PC-9 (cell line): ENCODE results near the gene TRAPPC6A. TPM values are rescaled to one million over a fixed set of nuclear protein-coding genes. Genes with fewer than 3 reads are reported as not detected.

ENCODE experiments used
- BruUV-seq: library from RNA; stranded (reverse); fragments of 400-500 nt; replicated peaks from 2 replicates; lab custom pipeline; 2021; lab: Mats Ljungman, UMichigan
- CTCF ChIA-PET: fragments of 300-600 bp; sonication (Branson Sonifier 250); formaldehyde crosslinking; loops from one replicate; lab custom pipeline; 2022; ENCODE audit warnings: antibody characterized with exemption; lab: Charles Lee
- POLR2A ChIA-PET: fragments of 300-600 bp; sonication (Branson Sonifier 250); formaldehyde crosslinking; loops from one replicate; lab custom pipeline; 2022; ENCODE audit warnings: antibody characterized with exemption; ENCODE audit not compliant: unreplicated experiment; lab: Charles Lee
- DNase-seq, 2 experiments: peaks; one replicate each; pipeline versions ENCODE4 v3.0.0 to v3.0.0-alpha.2; 2015 to 2022; ENCODE audit warnings: mixed read lengths in 1 of 2
- H2AFZ ChIP-seq: fragments of 200-600 bp; sonication (generic); 2 replicates; pipeline ENCODE4 v1.8.1; 2017; ENCODE audit warnings: antibody characterized with exemption
- H3F3A ChIP-seq: fragments of 200-600 bp; sonication (generic); 2 replicates; pipeline ENCODE4 v1.8.1; 2017; ENCODE audit warnings: antibody characterized with exemption, mild to moderate bottlenecking, low read depth; ENCODE audit not compliant: insufficient read depth
- H3K27ac ChIP-seq: fragments of 200-600 bp; sonication (generic); 2 replicates; pipeline ENCODE4 v1.6.1; 2016; ENCODE audit warnings: mixed run types
- H3K27me3 ChIP-seq: fragments of 200-600 bp; sonication (generic); 2 replicates; pipeline ENCODE4 v1.6.1; 2016; ENCODE audit warnings: low read depth, mixed run types; ENCODE audit not compliant: insufficient read depth
- H3K36me3 ChIP-seq: fragments of 200-600 bp; sonication (generic); 2 replicates; pipeline ENCODE4 v1.6.1; 2016; ENCODE audit warnings: low read depth, mixed run types
- H3K4me1 ChIP-seq: fragments of 200-600 bp; sonication (generic); replicated peaks from 2 replicates; pipeline ENCODE4 v1.6.1; 2016; ENCODE audit warnings: mixed run types; ENCODE audit not compliant: insufficient read depth
- H3K4me2 ChIP-seq: fragments of 200-600 bp; sonication (generic); 2 replicates; pipeline ENCODE4 v1.6.1; 2017; ENCODE audit warnings: mixed run types
- H3K4me3 ChIP-seq: fragments of 200-600 bp; sonication (generic); 2 replicates; pipeline ENCODE4 v1.6.1; 2016; ENCODE audit warnings: mixed run types
- H3K79me2 ChIP-seq: fragments of 200-600 bp; sonication (generic); 2 replicates; pipeline ENCODE4 v1.6.1; 2017; ENCODE audit warnings: low read depth, mixed run types
- H3K9me2 ChIP-seq: fragments of 200-600 bp; sonication (generic); 2 replicates; pipeline ENCODE4 v1.8.1; 2017; ENCODE audit warnings: mild to moderate bottlenecking; ENCODE audit not compliant: insufficient read depth
- H3K9me3 ChIP-seq: fragments of 200-600 bp; sonication (generic); 2 replicates; pipeline ENCODE4 v1.8.1; 2016; ENCODE audit warnings: low read depth; ENCODE audit not compliant: insufficient read depth
- H4K20me1 ChIP-seq: fragments of 200-600 bp; sonication (generic); 2 replicates; pipeline ENCODE4 v1.8.1; 2017; ENCODE audit not compliant: insufficient read depth
- EZH2 ChIP-seq: fragments of 200-600 bp; sonication (generic); IDR thresholded peaks from 2 replicates; pipeline ENCODE4 v1.8.0; 2017; ENCODE audit warnings: antibody characterized with exemption, low read depth
- intact Hi-C: fragments of 100-400 bp; cut with micrococcal nuclease; formaldehyde crosslinking; loops from one replicate; pipeline ENCODE4 v1.10.0; 2022; ENCODE audit not compliant: unreplicated experiment
- total RNA-seq: library from RNA; stranded (reverse); gene quantifications from 2 replicates; pipeline ENCODE4 v1.2.3, GENCODE V29; 2021
- TF ChIP-seq, protein P1 (sequence below): fragments of 200-600 bp; sonication (generic); conservative IDR thresholded peaks from 2 replicates; pipeline ENCODE4 v1.6.1; 2017; ENCODE audit warnings: mixed run types, antibody characterized with exemption, mild to moderate bottlenecking, moderate library complexity

Gene TRAPPC6A
- total RNA-seq, 1 experiment from 2014 or later, result 61.6 TPM

- Histone ChIP-seq H3F3A (peaks cover 9% of the 10 kb centered on the region; the same call in 1 of the 2 replicates), H2AFZ (no peak overlapping the region), H3K4me1 (0 out of 2 replicates have a peak, but pooled peaks cover 9% of the 10 kb centered on the region), H3K4me2 (no peak overlapping the region), H4K20me1 (no peaks in the 10 kb centered on the region), H3K4me3 (no peak overlapping the region), H3K9me3 (no peaks in the 10 kb centered on the region), H3K9me2 (no peaks in the 10 kb centered on the region), H3K27ac (no peak overlapping the region), H3K79me2 (no peaks in the 10 kb centered on the region), H3K27me3 (no peaks in the 10 kb centered on the region), H3K36me3 (no peaks in the 10 kb centered on the region)
- ChIA-PET CTCF (no interaction called here), POLR2A (no interaction called here)
- no peak for DNase-seq
- BruUV-seq, result no TSS peak
- intact Hi-C loops, result no loop called here
- TF ChIP-seq, protein P1, sequence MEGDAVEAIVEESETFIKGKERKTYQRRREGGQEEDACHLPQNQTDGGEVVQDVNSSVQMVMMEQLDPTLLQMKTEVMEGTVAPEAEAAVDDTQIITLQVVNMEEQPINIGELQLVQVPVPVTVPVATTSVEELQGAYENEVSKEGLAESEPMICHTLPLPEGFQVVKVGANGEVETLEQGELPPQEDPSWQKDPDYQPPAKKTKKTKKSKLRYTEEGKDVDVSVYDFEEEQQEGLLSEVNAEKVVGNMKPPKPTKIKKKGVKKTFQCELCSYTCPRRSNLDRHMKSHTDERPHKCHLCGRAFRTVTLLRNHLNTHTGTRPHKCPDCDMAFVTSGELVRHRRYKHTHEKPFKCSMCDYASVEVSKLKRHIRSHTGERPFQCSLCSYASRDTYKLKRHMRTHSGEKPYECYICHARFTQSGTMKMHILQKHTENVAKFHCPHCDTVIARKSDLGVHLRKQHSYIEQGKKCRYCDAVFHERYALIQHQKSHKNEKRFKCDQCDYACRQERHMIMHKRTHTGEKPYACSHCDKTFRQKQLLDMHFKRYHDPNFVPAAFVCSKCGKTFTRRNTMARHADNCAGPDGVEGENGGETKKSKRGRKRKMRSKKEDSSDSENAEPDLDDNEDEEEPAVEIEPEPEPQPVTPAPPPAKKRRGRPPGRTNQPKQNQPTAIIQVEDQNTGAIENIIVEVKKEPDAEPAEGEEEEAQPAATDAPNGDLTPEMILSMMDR, result no peak
- TF ChIP-seq EZH2, result no peak
Observed at GRCh38 chr19:45206328-45206727, 28.3 kb upstream of the TRAPPC6A start.

DNA sequence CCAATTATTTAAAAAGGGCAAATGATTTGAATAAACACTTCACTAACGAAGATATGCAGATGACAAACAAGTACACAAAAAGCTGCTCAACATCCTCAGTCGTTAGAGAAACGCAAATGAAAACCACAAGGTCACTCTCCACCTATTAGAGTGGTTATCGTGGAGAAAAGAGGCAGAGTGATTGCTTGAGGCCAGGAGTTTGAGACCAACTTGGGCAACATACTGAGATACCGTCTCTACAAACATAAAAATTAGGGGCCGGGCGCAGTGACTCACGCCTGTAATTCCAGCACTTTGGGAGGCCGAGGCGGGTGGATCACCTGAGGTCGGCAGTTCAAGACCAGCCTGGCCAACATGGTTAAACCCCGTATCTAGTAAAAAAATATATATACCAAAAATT is 27.8 kb upstream of the TRAPPC6A start:
- Histone ChIP-seq H2AFZ (no peak overlapping the region), H3K4me2 (no peak overlapping the region), H4K20me1 (no peaks in the 10 kb centered on the region), H3K9me2 (no peaks in the 10 kb centered on the region), H3K36me3 (no peaks in the 10 kb centered on the region), H3K27ac (no peak overlapping the region), H3F3A (peaks cover 9% of the 10 kb centered on the region; the same call in 1 of the 2 replicates), H3K9me3 (no peaks in the 10 kb centered on the region), H3K79me2 (no peaks in the 10 kb centered on the region), H3K27me3 (no peaks in the 10 kb centered on the region), H3K4me1 (0 out of 2 replicates have a peak, but pooled peaks cover 9% of the 10 kb centered on the region), H3K4me3 (no peak overlapping the region)
- no peak for DNase-seq
- TF ChIP-seq EZH2, result no peak
- TF ChIP-seq, protein P1, result no peak
- intact Hi-C loops, result no loop called here
- no TSS peak for BruUV-seq
- ChIA-PET POLR2A (no interaction called here), CTCF (no interaction called here)

DNA sequence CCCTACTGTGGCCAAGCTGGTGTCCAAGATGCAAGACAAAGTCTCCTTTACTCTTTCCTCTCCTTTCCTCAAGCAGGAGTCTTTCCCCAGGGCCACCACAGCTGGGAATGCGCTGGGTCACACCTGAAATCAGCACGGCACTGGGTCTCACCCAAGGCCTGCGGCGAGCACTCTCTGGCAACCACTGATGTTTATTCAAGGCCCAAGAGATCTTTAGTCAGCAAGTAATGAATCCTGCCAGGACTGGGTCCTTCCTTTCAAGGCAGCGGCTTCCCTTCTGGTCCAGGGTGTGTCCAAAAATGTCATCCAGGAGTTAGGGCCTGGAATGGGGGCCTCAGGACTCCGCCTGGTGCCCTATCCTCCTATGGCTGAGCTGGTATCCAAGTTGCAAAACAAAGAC is 24.6 kb upstream of the TRAPPC6A start:
- Histone ChIP-seq H4K20me1 (no peaks in the 10 kb centered on the region), H3K4me3 (no peak overlapping the region), H3K4me1 (no peaks in the 10 kb centered on the region), H2AFZ (no peak overlapping the region), H3K27ac (no peak overlapping the region), H3K4me2 (no peak overlapping the region), H3K9me2 (no peaks in the 10 kb centered on the region), H3K27me3 (no peaks in the 10 kb centered on the region), H3F3A (no peaks in the 10 kb centered on the region), H3K36me3 (no peaks in the 10 kb centered on the region), H3K9me3 (no peaks in the 10 kb centered on the region), H3K79me2 (no peaks in the 10 kb centered on the region)
- ChIA-PET POLR2A (no interaction called here), CTCF (interaction anchor here (0.6 kb wide), 1 partner anchor 10 kb away, joined by 7 read pairs; no protein-coding TSS in a partner anchor)
- no TSS peak for BruUV-seq
- no peak for TF ChIP-seq EZH2
- TF ChIP-seq, protein P1, result no peak
- intact Hi-C loops, result no loop called here
- DNase-seq, result no peak
